ENCODE measurements around the gene ERICH6B. TPM values are rescaled to one million over a fixed set of nuclear protein-coding genes. Genes with fewer than 3 reads are reported as not detected.

The ERICH6B gene
- total and polyA plus RNA-seq, 4 donors, result 0.94 TPM; not detected in 3

GRCh38 chr13:45511310-45512097 lies 104.0 kb downstream of the ERICH6B start:
- Histone ChIP-seq H3K4me3 (ENCODE audit: low read depth in 1 of 3, low read length in 3 of 3) (no peak overlapping the region), H3K9me3 (ENCODE audit: control insufficient read depth in 4 of 4, low read length in 3 of 4) (no peaks in the 10 kb centered on the region), H3K27me3 (ENCODE audit: control insufficient read depth in 4 of 4, insufficient read depth in 4 of 4, low read length in 3 of 4) (no peaks in the 10 kb centered on the region), H3K36me3 (ENCODE audit: control insufficient read depth in 4 of 4, insufficient read depth in 3 of 4, low read depth in 1 of 4, low read length in 3 of 4) (peaks cover 20 to 71% (median 59%) of the 10 kb centered on the region in 4 donors), H3K27ac (ENCODE audit: low read depth in 1 of 2, low read length in 2 of 2) (no peak overlapping the region), H3K9ac (ENCODE audit: low read depth in 1 of 2, low read length in 2 of 2) (no peak overlapping the region), H3K4me1 (ENCODE audit: control insufficient read depth in 4 of 4, insufficient read depth in 4 of 4, low read length in 3 of 4) (no peaks in the 10 kb centered on the region)
- 72% methylated on average over 3 of the region's 3 CpGs for WGBS
- no peak for DNase-seq (ENCODE audit: low spot score)
- TF ChIP-seq RAD21 (IDR thresholded peaks at IDR 0.05) (peak; percentile 73 to 83), CTCF (IDR thresholded peaks at IDR 0.05; ENCODE audit: low read depth, low read length, missing input control) (peak; percentile 96), SP1 (IDR thresholded peaks at IDR 0.05) (no peak), JUND (IDR thresholded peaks at IDR 0.05) (no peak), FOXA2 (IDR thresholded peaks at IDR 0.05) (peak; percentile 13)

- WGBS, result 93% methylated on average over 3 of the region's 3 CpGs
- H3K27ac ChIP-seq (ENCODE audit: low read depth in 1 of 2, low read length in 2 of 2), result no peak overlapping the region
- H3K36me3 ChIP-seq (ENCODE audit: control insufficient read depth in 4 of 4, insufficient read depth in 3 of 4, low read depth in 1 of 4, low read length in 3 of 4), result peaks cover 26 to 72% (median 59%) of the 10 kb centered on the region in 4 donors
- no peaks in the 10 kb centered on the region for H3K27me3 ChIP-seq (ENCODE audit: control insufficient read depth in 4 of 4, insufficient read depth in 4 of 4, low read length in 3 of 4)
- no peak overlapping the region for H3K4me3 ChIP-seq (ENCODE audit: low read depth in 1 of 3, low read length in 3 of 3)
- H3K9ac ChIP-seq (ENCODE audit: low read depth in 1 of 2, low read length in 2 of 2), result no peak overlapping the region
- H3K9me3 ChIP-seq (ENCODE audit: control insufficient read depth in 4 of 4, low read length in 3 of 4), result no peaks in the 10 kb centered on the region
- H3K4me1 ChIP-seq (ENCODE audit: control insufficient read depth in 4 of 4, insufficient read depth in 4 of 4, low read length in 3 of 4), result no peaks in the 10 kb centered on the region
- no peak for DNase-seq (ENCODE audit: low spot score)
- TF ChIP-seq FOXA1 (IDR thresholded peaks at IDR 0.05) (no peak), ZBTB33 (IDR thresholded peaks at IDR 0.05) (no peak), ATF3 (IDR thresholded peaks at IDR 0.05) (no peak), NR2F2 (IDR thresholded peaks at IDR 0.05) (no peak), CTCF (IDR thresholded peaks at IDR 0.05; ENCODE audit: low read depth, low read length, missing input control) (no peak), GABPA (IDR thresholded peaks at IDR 0.05 in 1 of 2, conservative IDR thresholded peaks at IDR 0.05 in 1 of 2) (no peak), FOXA2 (IDR thresholded peaks at IDR 0.05) (no peak), REST (IDR thresholded peaks at IDR 0.05) (no peak), EGR1 (IDR thresholded peaks at IDR 0.05; ENCODE audit: low read depth in 2 of 2) (no peak), JUND (IDR thresholded peaks at IDR 0.05) (no peak), RXRA (IDR thresholded peaks at IDR 0.05) (no peak), HNF4A (conservative IDR thresholded peaks at IDR 0.05) (no peak), TAF1 (conservative IDR thresholded peaks at IDR 0.05) (no peak), HNF4G (IDR thresholded peaks at IDR 0.05) (no peak), YY1 (IDR thresholded peaks at IDR 0.05) (no peak), MAX (IDR thresholded peaks at IDR 0.05) (no peak), RAD21 (IDR thresholded peaks at IDR 0.05) (no peak), SP1 (IDR thresholded peaks at IDR 0.05) (no peak)
Observed at GRCh38 chr13:45510672-45511071, 104.9 kb downstream of the ERICH6B start.
